GM12891 (cell line): Measurements from ENCODE around the gene LOXL3.

Source experiments
- POLR2A ChIP-seq: IDR thresholded peaks from 2 replicates; pipeline ENCODE4 v1.6.1; 2011; ENCODE audit warnings: low read depth, low read length, control low read depth
- POLR2AphosphoS5 ChIP-seq: IDR thresholded peaks from 2 replicates; pipeline ENCODE4 v1.6.1; 2011; ENCODE audit warnings: low read depth, low read length, control low read depth
- POU2F2 ChIP-seq: IDR thresholded peaks from 2 replicates; pipeline ENCODE4 v1.6.1; 2011; ENCODE audit warnings: low read depth, mild to moderate bottlenecking, control low read depth, low read length, moderate library complexity
- TAF1 ChIP-seq: IDR thresholded peaks from 2 replicates; pipeline ENCODE4 v1.6.1; 2011; ENCODE audit warnings: low read depth, low read length, control low read depth

DNA sequence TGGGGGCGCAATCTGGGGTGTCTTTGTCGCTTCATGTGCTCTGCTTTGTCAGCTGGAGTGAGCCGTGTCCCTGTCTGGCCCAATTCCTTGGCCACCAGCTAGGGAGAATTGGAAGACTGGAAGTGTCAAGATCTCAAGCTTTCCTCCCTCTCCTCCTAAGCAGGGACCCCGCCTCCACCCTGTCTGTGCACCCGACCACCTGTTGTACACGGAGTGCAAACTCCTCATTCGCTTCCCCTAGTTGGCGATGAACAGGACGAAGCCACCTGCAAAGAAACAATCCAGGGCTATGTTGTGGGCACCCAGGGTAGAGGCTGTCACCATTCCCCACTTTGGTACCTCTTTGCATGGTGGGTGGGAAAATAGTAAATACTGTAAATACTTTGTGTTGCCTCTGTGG lies 26.0 kb downstream of the LOXL3 start:
- TF ChIP-seq POLR2A (no peak), TAF1 (no peak), POLR2AphosphoS5 (no peak), POU2F2 (no peak)
